Measurements from ENCODE around the gene CDC25B. TPM values are rescaled to one million over a fixed set of nuclear protein-coding genes. Genes with fewer than 3 reads are reported as not detected.
"Not testable (repeated sequence)": the region's sequence is repeated elsewhere in the genome, so short reads cannot be mapped to it uniquely, and the experiment has no call there.

CDC25B gene
- total RNA-seq, 4 donors from 2014 or later, result 13.2 to 72.8 (median 25.5) TPM

- no peaks in the 10 kb centered on the region for H3K9me3 ChIP-seq
- TF ChIP-seq CTCF (IDR thresholded peaks at IDR 0.05), result no peak
- TF ChIP-seq POLR2A (IDR thresholded peaks at IDR 0.05), result no peak
- H3K27ac ChIP-seq, result no peak overlapping the region
- no peak overlapping the region for H3K4me3 ChIP-seq
- no peaks in the 10 kb centered on the region for H3K36me3 ChIP-seq
- no peaks in the 10 kb centered on the region for H3K27me3 ChIP-seq
- no peak for DNase-seq
- H3K4me1 ChIP-seq, result peaks cover 0 to 4% of the 10 kb centered on the region in 2 donors
- intact Hi-C loops (cut with DNase I; ENCODE audit: low total_unique reads), result no loop called here
Measured at GRCh38 chr20:3825526-3825925, 29.4 kb downstream of the CDC25B start.

DNA sequence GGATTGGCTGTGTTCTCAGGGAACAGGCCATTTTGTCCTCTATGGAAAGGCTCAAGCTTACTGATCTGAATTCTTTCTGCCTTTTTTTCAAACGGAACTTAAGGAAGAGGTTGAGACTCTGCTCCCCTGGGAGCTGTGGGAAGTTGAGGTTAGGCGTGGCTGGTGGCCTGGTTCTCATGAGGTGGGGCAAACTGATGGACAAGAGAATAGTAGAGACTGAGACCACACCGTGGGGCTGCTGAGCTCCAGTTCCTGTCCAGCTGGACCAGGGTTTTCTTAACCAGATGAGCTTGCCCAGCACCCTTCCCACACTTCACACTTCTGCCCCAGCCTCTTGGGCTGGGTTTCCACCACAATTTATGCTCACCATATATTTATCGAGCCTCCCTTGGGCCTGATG lies 30.3 kb downstream of the CDC25B start:
- TF ChIP-seq CTCF (IDR thresholded peaks at IDR 0.05) (no peak), POLR2A (IDR thresholded peaks at IDR 0.05) (no peak)
- intact Hi-C loops (cut with DNase I; ENCODE audit: low total_unique reads), result no loop called here
- H3K36me3 ChIP-seq, result no peaks in the 10 kb centered on the region
- no peak for DNase-seq
- no peaks in the 10 kb centered on the region for H3K27me3 ChIP-seq
- H3K4me3 ChIP-seq, result no peak overlapping the region
- no peak overlapping the region for H3K27ac ChIP-seq
- H3K9me3 ChIP-seq, result no peaks in the 10 kb centered on the region
- H3K4me1 ChIP-seq, result peaks cover 0 to 2% of the 10 kb centered on the region in 2 donors

- no peaks in the 10 kb centered on the region for H3K27me3 ChIP-seq
- no peak overlapping the region for H3K27ac ChIP-seq
- H3K4me1 ChIP-seq, result no peaks in the 10 kb centered on the region
- intact Hi-C loops (cut with DNase I; ENCODE audit: low total_unique reads), result no loop called here
- no peak for DNase-seq
- TF ChIP-seq POLR2A (IDR thresholded peaks at IDR 0.05) (no peak), CTCF (IDR thresholded peaks at IDR 0.05) (no peak)
- H3K9me3 ChIP-seq, result no peaks in the 10 kb centered on the region
- no peak overlapping the region for H3K4me3 ChIP-seq
- no peaks in the 10 kb centered on the region for H3K36me3 ChIP-seq
Measured at GRCh38 chr20:3828798-3829197, 32.7 kb downstream of the CDC25B start.

- DNase-seq; H3K27ac ChIP-seq; H3K4me3 ChIP-seq; H3K9me3 ChIP-seq; H3K27me3 ChIP-seq; intact Hi-C loops (cut with DNase I; ENCODE audit: low total_unique reads); H3K36me3 ChIP-seq; H3K4me1 ChIP-seq: not testable (repeated sequence)
Measured at GRCh38 chr20:3829891-3830290, 33.8 kb downstream of the CDC25B start.

DNA sequence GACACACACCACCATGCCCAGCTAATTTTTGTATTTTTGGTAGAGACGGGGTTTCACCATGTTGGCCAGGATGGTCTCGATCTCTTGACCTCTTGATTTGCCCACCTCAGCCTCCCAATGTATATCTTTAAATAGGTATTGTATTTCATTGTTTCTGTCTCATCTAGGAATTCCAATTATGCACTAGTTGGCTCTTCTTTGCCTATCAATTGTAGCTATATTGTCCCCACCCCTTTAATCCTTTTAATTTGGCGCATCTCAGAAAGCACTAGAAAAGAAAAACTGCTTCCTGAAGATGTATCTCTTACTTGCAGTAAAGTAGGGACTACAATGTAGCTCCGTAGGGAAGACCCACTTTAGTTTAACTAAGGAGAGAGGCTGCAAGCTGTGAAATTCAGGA lies 40.0 kb downstream of the CDC25B start:
- Histone ChIP-seq H3K27me3 (no peaks in the 10 kb centered on the region), H3K9me3 (no peaks in the 10 kb centered on the region), H3K4me3 (no peak overlapping the region), H3K27ac (no peak overlapping the region), H3K4me1 (no peaks in the 10 kb centered on the region), H3K36me3 (no peaks in the 10 kb centered on the region)
- TF ChIP-seq POLR2A (IDR thresholded peaks at IDR 0.05) (no peak), CTCF (IDR thresholded peaks at IDR 0.05) (no peak)
- no peak for DNase-seq
- intact Hi-C loops (cut with DNase I; ENCODE audit: low total_unique reads), result no loop called here

- intact Hi-C loops (cut with DNase I; ENCODE audit: low total_unique reads), result no loop called here
Measured at GRCh38 chr20:3839328-3839727, 43.2 kb downstream of the CDC25B start.

DNA sequence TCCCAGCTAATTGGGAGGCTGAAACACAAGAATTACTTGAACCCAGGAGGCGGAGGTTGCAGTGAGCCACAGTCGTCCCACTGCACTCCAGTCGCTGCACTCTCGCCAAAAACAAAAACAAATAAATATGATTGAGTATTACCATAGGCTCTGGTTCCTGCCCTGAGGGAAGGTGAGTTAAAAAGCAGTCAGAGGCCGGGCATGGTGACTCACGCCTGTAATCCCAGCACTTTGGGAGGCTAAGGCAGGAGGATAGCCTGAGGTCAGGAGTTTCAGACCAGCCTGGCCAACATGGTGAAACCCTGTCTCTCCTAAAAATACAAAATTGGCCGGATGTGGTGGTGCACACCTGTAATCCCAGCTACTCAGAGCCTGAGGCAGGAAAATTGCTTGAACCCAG lies 44.1 kb downstream of the CDC25B start:
- H3K4me1 ChIP-seq; H3K9me3 ChIP-seq; H3K36me3 ChIP-seq; DNase-seq; H3K4me3 ChIP-seq; intact Hi-C loops (cut with DNase I; ENCODE audit: low total_unique reads); H3K27ac ChIP-seq; H3K27me3 ChIP-seq: not testable (repeated sequence)

More at GRCh38 chr20:3839328-3839727, 43.2 kb downstream of the CDC25B start:
- DNase-seq, result no peak
- no peak overlapping the region for H3K27ac ChIP-seq
- H3K4me3 ChIP-seq, result no peak overlapping the region
- no peaks in the 10 kb centered on the region for H3K4me1 ChIP-seq
- TF ChIP-seq CTCF (IDR thresholded peaks at IDR 0.05) (no peak), POLR2A (IDR thresholded peaks at IDR 0.05) (no peak)
- no peaks in the 10 kb centered on the region for H3K36me3 ChIP-seq
- no peaks in the 10 kb centered on the region for H3K27me3 ChIP-seq
- H3K9me3 ChIP-seq, result no peaks in the 10 kb centered on the region
